BLaER1 treated with 17β-estradiol and CSF1 and Interleukin-3, amounts not matched to agents 10 nM and 100 nM (cell line): ENCODE measurements around the gene KRTAP5-5.
"Not testable (repeated sequence)": the region's sequence is repeated elsewhere in the genome, so short reads cannot be mapped to it uniquely, and the experiment has no call there.

Source experiments
- H3K27ac ChIP-seq, 11 experiments: shearing (Covaris generic); formaldehyde crosslinking; 2 replicates each; pipeline ENCODE4 v1.8.1; 2022
- H3K27me3 ChIP-seq, 11 experiments: shearing (Covaris generic); formaldehyde crosslinking; 2 replicates each; pipeline ENCODE4 v1.8.1; 2022
- H3K36me3 ChIP-seq, 11 experiments: shearing (Covaris generic); formaldehyde crosslinking; 2 replicates each; pipeline ENCODE4 v1.8.1; 2022
- H3K4me1 ChIP-seq, 10 experiments: shearing (Covaris generic); formaldehyde crosslinking; 2 replicates each; pipeline ENCODE4 v1.8.1; 2022
- H3K4me2 ChIP-seq, 11 experiments: shearing (Covaris generic); formaldehyde crosslinking; 2 replicates each; pipeline ENCODE4 v1.8.1; 2022
- H3K4me3 ChIP-seq, 10 experiments: shearing (Covaris generic); formaldehyde crosslinking; 2 replicates each; pipeline ENCODE4 v1.8.1; 2022
- H3K9ac ChIP-seq, 11 experiments: shearing (Covaris generic); formaldehyde crosslinking; 2 replicates each; pipeline ENCODE4 v1.8.1; 2022
- H3K9me3 ChIP-seq, 11 experiments: shearing (Covaris generic); formaldehyde crosslinking; replicated peaks in 1 of 11; 2 replicates each; pipeline ENCODE4 v1.8.1; 2022
- H4K20me1 ChIP-seq, 11 experiments: shearing (Covaris generic); formaldehyde crosslinking; 2 replicates each; pipeline ENCODE4 v1.8.1; 2022
- Cebpa-rat ChIP-seq, 11 experiments: shearing (Covaris generic); IDR thresholded peaks; 2 replicates each; pipeline ENCODE4 v1.8.1; 2022

Gene KRTAP5-5

DNA sequence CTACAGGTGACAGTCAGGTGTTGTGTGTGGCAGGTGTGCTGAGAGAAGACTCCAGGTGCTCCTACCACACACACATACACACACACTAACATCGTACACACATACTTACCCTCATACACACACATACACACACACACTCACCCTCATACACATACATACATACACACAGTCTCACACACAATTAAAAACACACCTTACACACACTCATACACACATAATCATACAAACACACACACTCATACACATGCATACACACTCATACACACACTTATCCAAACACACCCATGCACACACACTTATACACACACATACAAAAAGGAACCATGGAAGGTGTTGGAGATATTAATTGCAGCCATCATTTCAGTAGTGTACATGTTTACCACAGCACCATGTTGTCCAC is 25.9 kb upstream of the KRTAP5-5 start:
- Histone ChIP-seq H4K20me1 (no peaks in the 10 kb centered on the region), H3K4me2 (no peak overlapping the region), H3K9ac (no peak overlapping the region), H3K4me1 (peaks cover 6 to 27% (median 11%) of the 10 kb centered on the region in 10 experiments; a peak in 17 of 20 replicates), H3K27me3 (peaks cover 0 to 8% (median 3%) of the 10 kb centered on the region in 11 experiments; a peak in 4 of 22 replicates), H3K36me3 (no peaks in the 10 kb centered on the region), H3K27ac (no peak overlapping the region), H3K9me3 (no peaks in the 10 kb centered on the region), H3K4me3 (no peak overlapping the region)
- TF ChIP-seq Cebpa-rat (IDR thresholded peaks at IDR 0.05), result no peak

DNA sequence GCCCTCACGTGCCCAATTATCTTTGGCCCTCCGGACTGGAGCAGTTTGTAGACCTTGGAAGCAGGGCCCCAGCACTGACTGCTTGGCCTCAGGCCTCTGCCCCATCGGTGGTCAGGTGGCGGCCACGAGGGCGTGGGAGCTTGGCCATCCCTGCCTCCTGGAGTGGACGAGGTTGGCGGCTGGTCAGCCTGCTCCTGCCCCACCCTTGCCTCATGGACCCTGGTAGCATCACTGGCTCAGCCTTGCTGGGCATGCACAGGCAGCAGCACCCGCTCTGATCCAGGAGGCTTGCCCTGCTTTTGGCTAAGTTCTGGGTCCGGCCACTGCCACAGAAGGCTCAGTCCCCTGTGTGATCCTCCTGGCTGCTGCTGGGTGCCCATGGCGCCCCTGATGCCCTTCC is 25.4 kb upstream of the KRTAP5-5 start:
- Histone ChIP-seq H4K20me1 (no peaks in the 10 kb centered on the region), H3K9ac (no peak overlapping the region), H3K27me3 (peaks cover 0 to 9% (median 3%) of the 10 kb centered on the region in 11 experiments; a peak in 4 of 22 replicates), H3K36me3 (no peaks in the 10 kb centered on the region), H3K4me1 (peaks cover 6 to 27% (median 11%) of the 10 kb centered on the region in 10 experiments; a peak in 17 of 20 replicates), H3K27ac (no peak overlapping the region), H3K4me2 (no peak overlapping the region), H3K4me3 (no peak overlapping the region), H3K9me3 (no peaks in the 10 kb centered on the region)
- no peak for TF ChIP-seq Cebpa-rat (IDR thresholded peaks at IDR 0.05)

DNA sequence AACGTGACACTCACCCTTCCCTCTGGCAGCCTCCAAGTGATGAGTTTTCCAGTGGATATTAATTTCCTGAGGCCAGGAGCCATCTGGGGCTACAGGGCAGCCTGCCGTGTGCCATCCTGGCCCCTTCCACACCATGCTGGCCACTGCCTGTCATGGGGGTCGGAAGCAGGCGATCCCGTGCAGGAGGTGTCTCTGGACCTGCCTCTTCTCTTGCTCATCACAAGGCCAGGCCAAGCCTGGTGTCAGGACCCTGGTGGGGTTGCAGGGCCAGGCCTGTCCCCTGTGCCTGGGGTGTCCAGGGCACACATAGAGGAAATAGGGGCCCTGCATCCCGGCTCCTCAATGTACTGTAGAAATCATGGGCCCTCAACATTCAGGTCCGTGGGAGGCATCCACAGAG is 24.9 kb upstream of the KRTAP5-5 start:
- peaks cover 0 to 9% (median 3%) of the 10 kb centered on the region in 11 experiments; a peak in 4 of 22 replicates for H3K27me3 ChIP-seq
- TF ChIP-seq Cebpa-rat (IDR thresholded peaks at IDR 0.05), result no peak
- H3K4me2 ChIP-seq, result peak overlapping the region in 4 of 11 experiments; percentile 21 to 53 (median 47); a peak in 6 of 22 replicates

DNA sequence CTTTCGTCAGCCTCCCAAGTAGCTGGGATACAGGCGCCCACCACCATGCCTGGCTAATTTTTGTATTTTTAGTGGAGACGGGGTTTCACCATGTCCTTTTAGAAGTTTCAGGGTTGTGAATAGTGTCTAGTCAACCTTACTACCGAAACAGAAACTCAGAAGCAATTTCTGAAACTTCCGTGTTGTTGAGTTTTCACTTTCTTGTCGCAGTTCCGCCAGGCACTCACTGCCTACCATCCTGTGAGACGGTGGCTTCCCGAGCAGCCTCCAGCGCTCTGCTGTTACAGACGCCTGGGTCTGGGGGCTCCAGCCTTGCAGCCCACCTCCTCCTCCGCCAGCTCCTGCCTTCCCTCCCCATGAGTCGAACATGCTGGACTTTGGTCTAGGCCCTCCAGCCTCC is 23.7 kb upstream of the KRTAP5-5 start:
- not testable (repeated sequence) for H3K9ac ChIP-seq, H3K36me3 ChIP-seq, H4K20me1 ChIP-seq, H3K4me3 ChIP-seq, H3K27me3 ChIP-seq
- Histone ChIP-seq H3K27ac (peak overlapping the region in 7 of 11 experiments; percentile 25 to 55 (median 39); a peak in 12 of 22 replicates), H3K9me3 (peaks cover 2 to 12% (median 10%) of the 10 kb centered on the region in 11 experiments; a peak in 10 of 22 replicates), H3K4me2 (peak overlapping the region; percentile 4 to 53 (median 24); a peak in 13 of 22 replicates), H3K4me1 (peaks cover 6 to 27% (median 11%) of the 10 kb centered on the region in 10 experiments; a peak in 17 of 20 replicates)

More for the DNA sequence above, 24.9 kb upstream of the KRTAP5-5 start:
- H4K20me1 ChIP-seq, result no peaks in the 10 kb centered on the region
- H3K9ac ChIP-seq, result no peak overlapping the region
- peaks cover 6 to 27% (median 11%) of the 10 kb centered on the region in 10 experiments; a peak in 17 of 20 replicates for H3K4me1 ChIP-seq
- H3K9me3 ChIP-seq, result peaks cover 0 to under 1% (median 0%) of the 10 kb centered on the region in 11 experiments; a peak in 2 of 22 replicates
- H3K27ac ChIP-seq, result peak overlapping the region in 1 of 11 experiments; percentile 20; a peak in 2 of 22 replicates
- H3K4me3 ChIP-seq, result no peak overlapping the region
- H3K36me3 ChIP-seq, result no peaks in the 10 kb centered on the region

DNA sequence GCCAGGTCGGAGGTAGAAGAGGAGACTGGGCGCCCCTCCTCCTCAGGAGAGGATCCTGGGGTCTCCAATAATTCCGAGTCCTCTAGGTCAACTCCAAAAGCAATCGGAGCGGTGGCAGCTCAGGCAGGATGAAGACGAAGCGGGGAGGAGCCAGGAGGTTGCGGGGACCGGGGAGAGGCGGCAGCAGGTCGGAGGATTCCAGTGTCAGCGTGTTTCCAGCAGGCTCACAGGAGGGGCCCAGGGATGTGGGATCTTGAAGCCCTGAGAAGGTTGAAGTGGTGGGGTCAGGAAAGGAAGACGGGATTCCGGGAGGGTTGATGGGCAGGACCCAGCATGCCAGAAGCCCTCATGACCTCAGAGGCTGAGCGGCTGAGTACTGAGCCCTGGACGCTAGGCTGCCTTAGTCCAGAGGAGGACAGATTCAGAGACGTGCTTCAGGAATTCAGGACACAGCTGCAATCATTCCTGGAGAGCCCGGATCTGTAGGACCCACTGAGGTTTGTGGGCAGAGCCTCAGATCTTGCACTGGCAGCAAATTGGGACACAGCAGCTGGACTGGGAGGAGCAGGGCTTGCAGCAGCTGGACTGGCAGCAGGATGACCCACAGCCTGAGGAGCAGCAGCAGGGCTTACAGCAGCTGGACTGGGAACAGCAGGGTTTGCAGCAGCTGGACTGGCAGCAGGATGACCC is 22.3 kb upstream of the KRTAP5-5 start:
- H3K9ac ChIP-seq, H3K27me3 ChIP-seq, H3K4me3 ChIP-seq, H4K20me1 ChIP-seq, H3K36me3 ChIP-seq: not testable (repeated sequence)
- peaks cover 6 to 27% (median 11%) of the 10 kb centered on the region in 10 experiments; a peak in 17 of 20 replicates for H3K4me1 ChIP-seq
- H3K4me2 ChIP-seq, result peak overlapping the region in 3 of 11 experiments; percentile 10 to 25 (median 23); a peak in 3 of 22 replicates
- H3K9me3 ChIP-seq, result peaks cover 3 to 14% (median 11%) of the 10 kb centered on the region in 11 experiments; a peak in 10 of 22 replicates
- H3K27ac ChIP-seq, result 0 out of 22 replicates have a peak overlapping the region, but pooled peaks of 1 of the 11 experiments have one; percentile 34

DNA sequence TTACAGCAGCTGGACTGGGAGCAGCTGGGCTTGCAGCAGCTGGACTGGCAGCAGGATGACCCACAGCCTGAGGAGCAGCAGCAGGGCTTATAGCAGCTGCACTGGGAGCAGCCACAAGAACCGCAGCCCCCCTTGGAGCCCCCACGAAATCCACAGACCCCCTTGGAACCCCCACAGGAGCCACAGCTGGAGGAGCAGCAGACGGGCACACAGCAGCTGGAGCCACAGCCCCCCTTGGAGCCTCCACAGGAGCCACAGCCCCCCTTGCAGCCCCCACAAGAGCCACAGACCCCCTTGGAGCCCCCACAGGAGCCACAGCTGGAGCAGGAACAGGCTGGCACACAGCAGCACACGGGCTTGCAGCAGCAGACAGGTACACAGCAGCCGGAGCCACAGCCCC is 21.7 kb upstream of the KRTAP5-5 start:
- H3K27ac ChIP-seq, H3K9ac ChIP-seq, H3K4me3 ChIP-seq, H3K27me3 ChIP-seq, H4K20me1 ChIP-seq, H3K36me3 ChIP-seq: not testable (repeated sequence)
- peaks cover 6 to 27% (median 11%) of the 10 kb centered on the region in 10 experiments; a peak in 17 of 20 replicates for H3K4me1 ChIP-seq
- H3K4me2 ChIP-seq, result peak overlapping the region in 7 of 11 experiments; percentile 10 to 28 (median 23); a peak in 6 of 22 replicates
- peaks cover 3 to 14% (median 11%) of the 10 kb centered on the region in 11 experiments; a peak in 10 of 22 replicates for H3K9me3 ChIP-seq

DNA sequence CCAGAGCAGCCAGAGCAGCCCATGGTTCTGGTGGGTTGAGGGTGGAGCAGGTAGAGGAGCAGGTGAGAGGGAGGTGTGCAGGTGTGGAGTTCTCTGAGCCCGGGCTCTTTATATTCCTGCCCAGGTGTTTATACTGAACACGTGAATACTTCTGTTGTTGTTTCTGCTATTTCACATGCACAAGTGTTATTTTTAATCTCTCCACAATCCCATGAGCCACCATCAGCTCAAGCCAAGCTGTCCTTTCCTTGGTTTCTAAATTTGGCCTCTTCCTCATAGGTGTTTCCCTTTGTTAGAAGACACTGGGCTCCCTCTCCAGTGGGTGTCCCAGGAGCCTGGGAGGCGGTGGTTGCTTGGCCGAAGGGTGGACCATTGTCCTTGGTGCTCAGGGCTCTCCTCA is 21.2 kb upstream of the KRTAP5-5 start, which contains the start of gene KRTAP5-3:
KRTAP5-3 (minus strand) TSS at position 101 of the 400 bp plus-strand sequence; CDS start at position 23, 78 bp downstream.
- TF ChIP-seq Cebpa-rat (IDR thresholded peaks at IDR 0.05), result no peak
- Histone ChIP-seq H3K9ac (no peak within 1 kb of the TSS), H3K36me3 (no peaks in the 10 kb centered on the region), H3K9me3 (peaks cover 3 to 14% (median 11%) of the 10 kb centered on the region in 11 experiments; a peak in 10 of 22 replicates), H4K20me1 (no peaks in the 10 kb centered on the region), H3K4me2 (peak within 1 kb of the TSS in 7 of 11 experiments; percentile 10 to 28 (median 23); a peak in 7 of 22 replicates), H3K4me1 (peaks cover 6 to 27% (median 11%) of the 10 kb centered on the region in 10 experiments; a peak in 17 of 20 replicates), H3K27ac (no peak within 1 kb of the TSS), H3K27me3 (peaks cover 0 to 9% (median 0%) of the 10 kb centered on the region in 11 experiments; a peak in 4 of 22 replicates), H3K4me3 (no peak within 1 kb of the TSS)

DNA sequence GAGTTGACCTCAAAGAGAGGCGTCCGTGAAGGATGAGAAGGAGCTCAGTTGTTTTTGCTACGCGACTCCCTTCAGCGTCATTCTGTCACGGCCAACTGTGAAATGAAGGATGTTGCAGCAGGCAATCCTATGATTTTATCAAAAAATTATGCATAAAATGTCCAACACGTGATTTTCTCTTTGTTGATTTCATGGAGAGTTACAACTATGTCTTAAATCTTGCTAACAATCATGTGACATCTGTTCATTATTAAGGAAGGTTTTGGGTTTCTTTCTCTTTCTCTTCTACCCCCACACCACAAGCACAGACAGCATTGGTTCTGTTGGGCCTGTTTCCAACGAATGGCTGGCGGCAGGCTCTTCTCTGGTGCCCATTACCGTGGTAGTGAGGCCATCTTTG is 11.3 kb upstream of the KRTAP5-5 start:
- H3K27ac ChIP-seq, result no peak overlapping the region
- H3K27me3 ChIP-seq, result no peaks in the 10 kb centered on the region
- peaks cover 0 to 18% (median 10%) of the 10 kb centered on the region in 11 experiments; a peak in 12 of 22 replicates for H3K9me3 ChIP-seq
- H4K20me1 ChIP-seq, result no peaks in the 10 kb centered on the region
- H3K4me1 ChIP-seq, result peaks cover 8 to 12% (median 9%) of the 10 kb centered on the region in 10 experiments; a peak in 19 of 20 replicates
- no peak overlapping the region for H3K4me3 ChIP-seq
- no peaks in the 10 kb centered on the region for H3K36me3 ChIP-seq
- no peak overlapping the region for H3K9ac ChIP-seq
- no peak for TF ChIP-seq Cebpa-rat (IDR thresholded peaks at IDR 0.05)
- H3K4me2 ChIP-seq, result no peak overlapping the region

DNA sequence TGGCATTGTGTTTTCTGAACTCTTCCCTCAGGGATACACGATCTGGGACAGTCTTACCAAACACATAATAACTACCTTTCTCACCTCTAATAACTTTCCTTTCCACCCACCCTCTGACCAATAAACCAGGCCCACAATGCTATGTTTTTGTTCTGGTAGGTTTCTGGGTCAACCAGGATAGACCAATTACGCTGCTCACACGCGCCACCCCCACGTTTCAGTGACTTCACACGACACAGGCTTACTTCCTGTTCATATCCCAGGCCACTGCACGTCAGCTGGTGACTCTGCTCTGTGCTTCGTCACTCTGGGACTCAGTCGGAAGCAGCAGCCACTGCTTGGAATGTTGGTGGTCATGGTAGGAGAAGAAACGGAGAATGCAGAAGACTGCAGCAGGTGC is 10.1 kb upstream of the KRTAP5-5 start:
- H3K36me3 ChIP-seq, result no peaks in the 10 kb centered on the region
- H3K27me3 ChIP-seq, result no peaks in the 10 kb centered on the region
- no peak overlapping the region for H3K9ac ChIP-seq
- no peaks in the 10 kb centered on the region; a peak in 1 of 22 replicates for H4K20me1 ChIP-seq
- no peak for TF ChIP-seq Cebpa-rat (IDR thresholded peaks at IDR 0.05)
- H3K27ac ChIP-seq, result peak overlapping the region in 2 of 11 experiments; percentile 29 to 33; a peak in 2 of 22 replicates
- H3K9me3 ChIP-seq, result peaks cover 0 to 18% (median 10%) of the 10 kb centered on the region in 11 experiments; a peak in 12 of 22 replicates
- H3K4me1 ChIP-seq, result peaks cover 8 to 10% (median 9%) of the 10 kb centered on the region in 10 experiments; a peak in 19 of 20 replicates
- peak overlapping the region; percentile 17 to 68 (median 39); a peak in 20 of 22 replicates for H3K4me2 ChIP-seq
- H3K4me3 ChIP-seq, result no peak overlapping the region
